Mammary epithelial cell (primary cell): ENCODE measurements around the gene RASGEF1C.

Experiments
- CTCF ChIP-seq, 2 donors: IDR thresholded peaks in 1 of 2; conservative IDR thresholded peaks in 1 of 2; 2 replicates each; pipeline ENCODE4 v1.5.1; 2011 to 2012; ENCODE audit warnings: inconsistent platforms in 2 of 2, low read length in 2 of 2, mild to moderate bottlenecking in 2 of 2, control low read depth in 1 of 2, low read depth in 1 of 2; ENCODE audit not compliant: insufficient read depth in 1 of 2; ENCODE audit errors: extremely low read depth in 1 of 2
- EZH2 ChIP-seq: IDR thresholded peaks from 2 replicates; pipeline ENCODE4 v1.6.1; 2012; ENCODE audit warnings: low read length, inconsistent platforms, borderline replicate concordance

GRCh38 chr5:180140571-180140970 lies 68.4 kb downstream of the RASGEF1C start:
- TF ChIP-seq CTCF (conservative IDR thresholded peaks at IDR 0.05 in 1 of 2, IDR thresholded peaks at IDR 0.05 in 1 of 2; ENCODE audit: extremely low read depth in 1 of 2, insufficient read depth in 1 of 2, low read depth in 1 of 2, low read length in 2 of 2) (no peak), EZH2 (no peak)
